ENCODE results near the gene S100A12.

The S100A12 gene

GRCh38 chr1:153324912-153325311 lies 50.5 kb downstream of the S100A12 start:
- TF ChIP-seq EZH2phosphoT487 (conservative IDR thresholded peaks at IDR 0.05; ENCODE audit: low read length) (no peak), CTCF (IDR thresholded peaks at IDR 0.05; ENCODE audit: insufficient read depth, low read length, poor library complexity, severe bottlenecking) (no peak)
- no peak overlapping the region for H3K27ac ChIP-seq (ENCODE audit: low read depth, low read length)
- no peaks in the 10 kb centered on the region for H3K9me3 ChIP-seq (ENCODE audit: insufficient read depth, low read length)
- H3F3A ChIP-seq (ENCODE audit: insufficient read depth), result no peaks in the 10 kb centered on the region
- no peak overlapping the region for H3K9ac ChIP-seq (ENCODE audit: low read length)
- no peak overlapping the region for H2AFZ ChIP-seq (ENCODE audit: low read depth, low read length, severe bottlenecking)
- no peak overlapping the region for H3K4me3 ChIP-seq (ENCODE audit: insufficient read depth, low read length, poor library complexity, severe bottlenecking)
- H3K36me3 ChIP-seq (ENCODE audit: low read length), result no peaks in the 10 kb centered on the region
- no peaks in the 10 kb centered on the region for H4K20me1 ChIP-seq (ENCODE audit: low read depth, low read length)
- no peaks in the 10 kb centered on the region for H3K79me2 ChIP-seq (ENCODE audit: insufficient read depth, low read length)
- H3K27me3 ChIP-seq (ENCODE audit: low read length), result no peaks in the 10 kb centered on the region
- no peak overlapping the region for H3K4me2 ChIP-seq (ENCODE audit: low read depth, low read length, poor library complexity, severe bottlenecking)
- H3K9me2 ChIP-seq (replicated peaks; ENCODE audit: insufficient read depth, low read length), result no peaks in the 10 kb centered on the region

All from SU-DHL-6 (cell line).